Fibroblast of mammary gland (primary cell): ENCODE results near the gene ACP2.

Source experiments
- DNase-seq: peaks from one replicate; pipeline ENCODE4 v3.0.0-alpha.2; 2010; ENCODE audit warnings: low read depth
- H3K4me3 ChIP-seq: 2 replicates; pipeline ENCODE4 v1.5.1; 2011; ENCODE audit warnings: low read depth, mild to moderate bottlenecking, low read length, moderate library complexity; ENCODE audit not compliant: control insufficient read depth
- CTCF ChIP-seq: conservative IDR thresholded peaks from 2 replicates; pipeline ENCODE4 v1.5.1; 2011; ENCODE audit warnings: low read depth, low read length, inconsistent platforms; ENCODE audit not compliant: control insufficient read depth, insufficient read depth

The ACP2 gene

GRCh38 chr11:47284151-47284550 lies 35.5 kb upstream of the ACP2 start:
- no peak overlapping the region for H3K4me3 ChIP-seq
- TF ChIP-seq CTCF, result no peak
- DNase-seq, result no peak

- DNase-seq, result no peak
- no peak overlapping the region for H3K4me3 ChIP-seq
- TF ChIP-seq CTCF, result no peak
Measured at GRCh38 chr11:47282462-47282861, 33.8 kb upstream of the ACP2 start.

DNA sequence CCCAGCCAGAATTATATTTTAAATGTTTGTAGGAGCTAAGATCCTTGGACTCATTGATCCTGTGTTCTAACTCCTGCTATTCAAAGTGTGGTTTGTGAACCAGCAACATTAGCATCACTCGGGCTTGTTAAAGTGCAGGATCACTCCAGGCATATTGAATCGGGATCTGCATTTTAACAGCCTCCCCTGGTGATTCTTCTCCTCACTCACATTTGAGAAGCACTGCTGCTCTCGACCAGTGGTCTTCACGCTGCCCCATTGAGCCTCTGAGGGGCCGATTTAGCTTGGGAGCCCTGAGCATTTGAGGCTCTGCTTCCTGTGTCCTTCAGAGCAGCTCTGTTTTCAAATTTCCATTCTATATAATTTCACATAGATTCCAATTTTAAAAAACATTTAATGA lies 32.2 kb upstream of the ACP2 start:
- DNase-seq, result no peak
- H3K4me3 ChIP-seq, result no peak overlapping the region
- TF ChIP-seq CTCF, result no peak

DNA sequence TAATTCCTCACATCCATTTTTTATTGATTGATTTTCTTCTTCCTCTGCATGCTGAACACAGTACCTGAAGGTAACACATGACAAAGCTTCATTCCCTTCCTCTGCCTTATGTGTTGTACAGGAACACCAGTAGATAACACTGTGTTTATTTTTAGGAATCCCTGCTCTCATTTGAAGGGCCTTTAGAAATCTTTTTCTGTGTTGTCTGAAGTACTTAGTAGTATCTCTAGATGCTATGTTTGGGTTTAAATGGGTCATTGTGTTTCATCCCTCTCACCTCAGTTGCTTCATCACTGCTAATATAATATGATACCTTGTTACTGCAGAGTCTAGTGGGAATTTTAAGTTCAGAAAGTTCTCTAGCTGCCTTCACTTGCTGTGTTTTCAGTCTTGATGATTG lies 31.5 kb upstream of the ACP2 start:
- no peak overlapping the region for H3K4me3 ChIP-seq
- no peak for DNase-seq
- TF ChIP-seq CTCF, result no peak

DNA sequence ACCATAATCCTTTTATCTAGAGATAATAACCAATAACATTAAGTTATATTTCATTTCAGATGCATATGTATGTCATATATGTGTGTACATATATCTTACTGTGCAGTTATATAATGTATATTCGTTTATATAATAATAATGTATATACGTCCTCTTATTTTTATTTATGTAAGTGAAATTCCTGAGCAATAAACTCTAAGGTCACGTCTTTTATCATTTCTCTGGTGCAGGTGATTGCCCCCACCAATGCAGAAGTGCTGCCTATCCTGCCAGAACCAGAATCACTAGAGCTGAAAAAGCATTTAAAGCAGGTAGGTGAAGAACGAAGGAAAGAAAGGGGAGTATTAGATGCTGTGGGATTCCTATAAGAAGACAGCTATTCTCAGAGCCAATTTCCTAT lies 30.2 kb upstream of the ACP2 start:
- DNase-seq, result no peak
- TF ChIP-seq CTCF, result no peak
- H3K4me3 ChIP-seq, result no peak overlapping the region

GRCh38 chr11:47278058-47278457 lies 29.4 kb upstream of the ACP2 start:
- DNase-seq, result no peak
- no peak for TF ChIP-seq CTCF
- H3K4me3 ChIP-seq, result no peak overlapping the region

- no peak for DNase-seq
- no peak for TF ChIP-seq CTCF
- H3K4me3 ChIP-seq, result no peak overlapping the region
Measured at GRCh38 chr11:47276923-47277322, 28.3 kb upstream of the ACP2 start.
